ENCODE results near the gene DYNC2LI1.
"Not testable (repeated sequence)": the region's sequence is repeated elsewhere in the genome, so short reads cannot be mapped to it uniquely, and the experiment has no call there.

The DYNC2LI1 gene

DNA sequence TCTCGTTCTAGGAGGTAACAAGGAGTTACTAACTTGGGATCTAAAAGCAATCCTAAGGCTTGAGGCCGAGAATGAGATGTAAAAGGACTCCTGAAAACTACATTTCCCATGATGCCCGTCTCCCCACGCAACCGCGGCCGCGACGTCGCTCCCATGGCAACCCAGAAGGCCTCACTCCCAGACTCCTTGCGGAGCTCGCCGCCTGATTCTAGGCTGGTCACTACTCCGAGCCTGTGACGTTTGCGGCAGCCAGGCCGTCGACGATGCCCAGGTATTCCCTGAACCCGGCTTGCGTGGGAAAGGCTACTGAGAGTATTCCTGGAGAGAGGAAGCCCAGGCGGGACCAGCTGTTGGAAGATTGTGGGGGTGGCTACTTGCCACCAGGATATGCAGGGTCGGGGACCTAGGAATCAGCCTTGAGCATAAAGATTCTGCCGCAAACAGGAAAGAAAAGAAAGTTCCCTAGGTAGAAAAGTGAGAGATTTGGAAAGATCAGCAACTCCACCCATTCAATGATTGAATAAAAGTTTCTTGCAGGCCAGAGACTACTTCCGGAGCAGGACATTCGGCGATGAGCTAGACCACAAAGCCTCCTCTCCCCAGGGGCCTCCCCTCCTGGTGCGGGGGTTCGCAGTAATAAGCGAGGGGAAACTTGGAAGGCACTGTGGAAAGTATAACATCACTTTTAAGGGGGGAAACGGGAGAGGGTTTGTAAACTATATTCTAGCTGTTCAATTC, at the start of gene DYNC2LI1:
TSS of gene DYNC2LI1 (plus strand) at position 164 of the 738 bp plus-strand sequence. CDS start at position 264, 100 bp downstream.
- peak; percentile 78 for DNase-seq

DNA sequence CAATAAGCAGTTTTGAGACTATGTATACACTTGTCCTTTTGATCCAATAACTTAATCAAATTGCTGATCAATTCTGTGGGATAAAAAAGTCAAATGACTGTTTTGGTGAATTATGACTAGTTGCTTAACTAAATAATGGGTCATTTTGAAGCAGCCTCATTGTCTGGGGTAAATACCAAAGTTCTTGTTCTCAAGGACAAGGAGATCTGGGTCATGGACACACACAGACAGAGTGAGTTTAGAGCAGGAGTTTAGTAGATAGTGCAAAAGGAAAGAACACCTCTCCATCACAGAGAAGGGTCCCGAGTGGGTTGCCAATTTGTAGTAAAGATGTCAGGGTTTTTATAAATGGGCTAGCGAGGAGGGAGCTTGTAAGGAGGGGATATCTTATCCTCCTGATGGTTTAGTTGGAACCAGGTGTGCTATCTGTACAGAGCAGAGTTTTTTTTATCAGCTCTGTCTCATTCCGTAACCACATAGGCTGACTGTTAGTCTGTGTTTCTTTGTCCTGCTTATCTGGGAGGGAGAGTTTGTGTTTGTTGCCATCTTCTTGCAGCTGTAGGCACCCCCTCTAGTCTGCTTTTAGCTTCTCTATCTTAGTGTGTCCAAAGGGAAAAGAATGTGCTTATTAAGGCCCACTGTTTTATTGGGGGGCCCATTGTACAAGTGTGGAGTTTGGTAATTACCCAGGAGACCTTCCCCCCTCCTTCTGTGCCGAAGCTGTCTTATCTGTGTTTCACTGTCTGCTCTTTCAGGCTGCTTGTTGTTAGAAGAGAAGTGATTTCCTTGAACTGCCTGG, 48.9 kb upstream of the DYNC2LI1 start:
- no peak for DNase-seq

DNA sequence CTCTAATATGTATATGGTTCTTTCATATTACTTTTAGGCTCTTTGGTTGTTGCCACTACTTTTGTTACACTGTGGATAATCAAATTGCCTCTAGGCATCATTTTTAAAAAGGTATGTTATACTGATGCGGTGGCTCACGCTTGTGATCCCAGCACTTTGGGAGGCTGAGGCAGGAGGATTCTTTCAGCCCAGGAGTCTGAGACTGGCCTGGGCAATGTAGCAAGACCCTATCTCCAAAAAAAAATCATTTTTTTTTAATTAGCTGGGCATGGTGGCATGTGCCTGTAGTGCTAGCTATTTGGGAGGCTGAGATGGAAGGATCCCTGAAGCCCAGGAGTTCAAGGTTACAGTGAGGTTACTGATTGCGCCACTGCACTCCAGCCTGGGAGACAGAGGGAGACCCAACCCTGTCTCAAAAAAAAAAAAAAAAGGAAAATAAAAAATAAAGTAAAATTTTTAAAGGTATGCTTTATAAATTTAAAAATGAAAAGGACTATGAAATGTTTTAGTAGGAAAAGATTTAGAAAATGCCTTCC, 48.1 kb upstream of the DYNC2LI1 start:
- no peak for DNase-seq

DNA sequence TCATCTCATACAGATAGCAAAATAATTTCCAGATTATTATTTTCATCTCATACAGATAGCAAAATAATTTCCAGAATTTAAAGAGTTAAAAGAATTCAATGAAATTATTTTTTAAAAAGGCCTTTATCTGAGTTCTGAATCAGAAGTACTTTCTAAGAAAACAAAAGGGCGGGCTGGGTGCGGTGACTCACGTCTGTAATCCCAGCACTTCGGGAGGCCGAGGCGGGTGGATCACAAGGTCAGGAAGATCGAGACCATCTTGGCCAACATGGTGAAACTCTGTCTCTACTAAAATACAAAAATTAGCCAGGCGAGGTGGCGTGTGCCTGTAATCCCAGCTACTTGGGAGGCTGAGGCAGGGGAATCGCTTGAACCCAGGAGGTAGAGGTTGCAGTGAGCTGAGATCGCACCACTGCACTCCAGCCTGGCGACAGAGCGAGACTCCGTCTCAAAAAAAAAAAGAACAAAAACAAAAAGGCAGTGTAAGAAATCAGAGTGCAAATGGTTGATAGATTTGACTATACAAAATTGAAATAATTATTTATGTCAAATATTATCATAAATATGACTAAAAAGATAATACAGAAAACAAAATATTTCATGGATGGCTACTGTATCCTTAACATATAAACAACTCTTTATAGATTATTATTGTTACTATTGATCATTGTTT, 46.7 kb upstream of the DYNC2LI1 start:
- DNase-seq, result not testable (repeated sequence)

DNA sequence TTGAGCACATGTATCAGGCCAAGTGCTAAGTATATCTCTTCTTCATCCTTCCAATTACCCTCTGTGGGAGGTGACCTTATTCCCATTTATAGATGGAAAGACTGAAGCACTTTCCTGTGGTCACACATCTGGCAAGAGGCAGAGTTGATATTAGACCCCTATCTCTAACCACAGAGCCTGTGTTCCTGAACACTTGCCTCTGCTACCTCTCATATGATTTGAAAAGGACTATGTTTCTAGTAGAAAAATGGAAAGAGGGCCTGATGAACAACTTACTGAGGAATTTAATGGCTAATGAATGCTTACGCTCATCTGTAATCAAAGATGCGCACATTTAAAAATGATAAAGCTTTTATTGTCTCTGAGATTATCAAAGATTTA, 46.2 kb upstream of the DYNC2LI1 start:
- no peak for DNase-seq

DNA sequence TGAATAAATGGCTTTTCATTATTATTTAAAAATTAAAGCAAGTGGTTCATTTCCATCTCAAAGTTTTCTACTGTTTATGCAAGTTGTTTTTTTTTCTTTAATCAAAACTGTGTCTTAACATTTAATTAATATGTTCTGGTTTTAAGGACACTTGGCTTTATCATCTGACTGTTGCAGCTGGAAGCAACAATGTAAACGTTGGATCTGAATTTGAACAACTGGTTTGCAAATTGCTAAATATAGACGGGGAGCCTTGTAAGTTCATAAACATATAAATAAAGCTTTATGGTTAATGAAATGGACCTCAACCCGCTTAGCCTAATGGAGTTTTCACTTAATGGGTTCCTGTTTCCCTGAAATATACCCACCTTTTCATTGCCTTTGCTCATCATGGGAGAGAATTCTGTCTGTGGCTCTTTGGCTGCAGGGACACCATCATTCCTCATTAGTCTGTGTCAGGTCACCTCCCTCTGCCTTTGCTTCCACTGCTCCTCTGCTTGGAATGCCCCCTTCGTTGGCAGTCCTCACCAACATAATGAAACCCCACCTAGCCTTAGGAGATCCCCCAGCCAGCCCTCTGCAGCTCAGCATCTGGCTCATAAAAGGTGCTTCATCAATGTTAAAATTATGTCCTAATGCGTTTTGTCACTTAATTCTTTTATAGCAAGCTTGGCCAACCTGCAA, 44.2 kb upstream of the DYNC2LI1 start:
- no peak for DNase-seq

DNA sequence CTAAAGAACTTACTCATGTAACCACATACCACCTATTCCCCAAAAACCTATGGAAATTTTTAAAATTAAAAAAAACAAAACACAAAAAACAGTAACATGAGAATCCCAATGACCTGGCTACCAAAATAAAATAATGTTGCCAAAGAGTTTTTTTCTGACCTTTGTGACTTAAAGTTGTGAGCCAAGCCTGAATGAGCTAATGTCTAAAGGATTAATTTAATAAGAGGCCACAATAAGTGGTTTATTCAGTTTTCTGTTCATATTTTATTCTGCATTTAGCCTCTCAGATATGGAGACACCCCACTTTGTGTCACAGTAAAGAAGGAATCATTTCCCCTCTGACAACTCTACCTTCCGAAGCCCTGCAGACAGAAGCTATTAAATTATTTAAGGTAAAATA, 42.6 kb upstream of the DYNC2LI1 start:
- DNase-seq, result no peak

DNA sequence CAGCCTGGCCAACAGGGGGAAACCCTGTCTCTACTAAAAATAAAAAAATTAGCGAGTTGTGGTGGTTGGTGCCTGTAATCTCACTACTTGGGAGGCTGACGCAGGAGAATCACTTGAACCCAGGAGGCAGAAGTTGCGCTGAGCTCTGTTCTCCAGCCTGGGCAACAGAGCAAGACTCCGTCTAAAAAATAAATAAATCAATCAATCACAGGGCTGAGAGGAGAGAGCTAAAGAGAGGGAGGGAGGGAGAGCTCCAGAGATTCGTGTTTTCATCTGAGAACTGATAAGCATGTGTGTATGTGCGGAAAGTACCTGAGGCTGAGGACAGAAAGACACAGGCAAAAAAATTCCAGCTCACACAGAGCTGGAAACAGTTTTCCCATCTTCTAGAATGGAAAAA, 37.2 kb upstream of the DYNC2LI1 start:
- DNase-seq, result no peak

DNA sequence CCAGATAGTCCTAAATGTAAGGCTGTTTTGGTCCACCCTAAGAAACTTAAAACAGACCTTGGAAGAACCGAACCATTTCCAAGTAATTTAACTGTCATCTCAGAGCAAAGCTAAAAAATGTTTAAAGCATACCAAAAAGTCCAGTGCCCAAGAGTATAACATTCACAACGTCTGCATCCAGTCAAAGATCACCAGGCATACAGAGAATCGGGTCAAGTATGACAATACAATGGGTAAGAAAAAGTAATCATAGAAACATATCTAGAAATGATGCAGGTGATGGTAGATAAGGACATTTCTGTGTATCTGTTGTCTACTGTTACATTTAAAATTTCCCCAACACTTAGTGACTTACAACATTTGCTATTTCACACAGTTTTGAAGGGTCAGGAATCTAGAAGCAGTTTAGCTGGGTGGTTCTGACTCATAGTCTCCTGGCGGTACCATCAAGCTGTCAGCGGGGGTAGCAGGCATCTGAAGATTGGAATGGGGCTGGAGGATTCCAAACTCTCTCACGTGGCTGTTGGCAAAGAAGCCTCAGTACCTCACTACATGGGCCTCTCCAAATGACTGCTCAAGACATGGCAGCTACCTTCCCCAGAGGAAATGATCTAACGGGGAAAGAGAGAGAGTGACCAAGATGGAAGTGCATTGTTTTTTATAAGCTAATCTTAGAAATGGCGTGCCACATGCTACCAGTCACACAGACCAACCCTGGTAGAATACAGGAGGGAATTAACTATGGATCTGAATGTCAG, 36.6 kb upstream of the DYNC2LI1 start:
- no peak for DNase-seq

DNA sequence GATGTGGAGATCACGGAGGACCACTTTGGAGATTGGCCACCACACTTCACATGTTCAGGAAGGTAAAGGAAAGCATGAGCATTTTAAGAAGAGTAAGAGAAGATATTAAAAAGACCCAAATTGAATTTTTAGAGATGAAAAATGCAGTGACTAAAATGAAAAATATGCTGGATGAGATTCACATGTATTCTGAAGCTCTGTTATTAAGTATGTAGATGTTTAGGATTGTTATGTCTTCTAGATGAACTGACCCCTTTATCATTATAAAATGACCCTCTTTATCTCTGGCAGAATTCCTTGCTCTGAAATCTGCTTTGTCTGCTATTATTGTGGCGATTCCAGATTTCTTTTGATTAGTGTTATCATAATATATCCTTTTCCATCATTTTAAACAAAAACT, 36.0 kb upstream of the DYNC2LI1 start:
- no peak for DNase-seq

DNA sequence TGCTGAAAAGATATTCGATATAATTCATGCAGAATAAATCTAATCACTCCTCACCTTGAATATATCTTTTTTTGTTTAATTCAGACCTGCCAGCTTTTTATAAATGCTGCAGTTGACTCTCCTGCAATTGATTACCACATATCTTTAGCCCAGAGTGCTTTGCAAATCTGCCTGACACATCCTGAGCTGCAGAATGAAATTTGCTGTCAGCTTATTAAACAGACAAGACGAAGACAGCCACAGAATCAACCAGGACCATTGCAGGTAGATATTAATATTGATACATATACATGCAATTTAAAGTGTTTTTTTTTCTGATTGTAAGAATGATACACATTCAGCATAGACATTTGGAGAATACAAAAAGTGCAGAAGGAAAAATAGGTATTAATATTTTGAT, 35.6 kb upstream of the DYNC2LI1 start:
- DNase-seq, result no peak

DNA sequence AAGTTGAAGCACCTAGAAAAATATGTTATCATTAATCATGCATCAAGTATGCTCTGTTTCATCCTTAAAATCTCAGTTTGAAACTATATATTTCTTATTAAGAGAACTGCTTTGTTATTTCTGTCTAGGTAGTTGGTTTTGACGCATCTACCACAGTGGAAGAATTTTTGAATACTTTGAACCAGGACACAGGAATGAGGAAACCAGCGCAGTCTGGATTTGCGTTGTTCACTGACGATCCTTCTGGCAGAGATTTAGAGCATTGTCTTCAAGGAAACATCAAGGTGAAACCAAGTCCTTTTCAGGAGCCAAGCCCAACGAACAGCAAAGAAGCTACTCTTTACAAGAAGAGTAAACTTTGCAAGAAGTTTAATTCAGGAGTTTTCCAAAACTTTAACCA, 30.1 kb upstream of the DYNC2LI1 start:
- no peak for DNase-seq

DNA sequence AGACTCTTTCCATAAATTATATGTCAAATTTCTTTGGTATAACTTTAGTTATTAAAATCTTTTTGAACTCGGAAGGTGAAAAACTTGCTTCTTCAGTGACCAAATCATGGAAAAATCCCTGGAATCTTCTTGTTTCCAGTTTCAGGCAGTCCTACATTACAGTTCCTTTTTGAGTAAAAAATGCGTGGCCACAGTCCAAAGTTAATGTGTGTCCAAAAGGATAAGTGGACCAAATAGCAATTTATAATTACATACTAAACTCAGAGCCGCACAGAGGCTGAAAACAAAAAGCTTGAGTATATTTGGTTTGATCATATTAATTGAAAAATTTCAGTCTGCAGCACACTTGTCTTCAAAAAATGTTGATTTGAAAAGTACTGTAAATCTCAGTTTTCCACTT, 28.4 kb upstream of the DYNC2LI1 start:
- no peak for DNase-seq

DNA sequence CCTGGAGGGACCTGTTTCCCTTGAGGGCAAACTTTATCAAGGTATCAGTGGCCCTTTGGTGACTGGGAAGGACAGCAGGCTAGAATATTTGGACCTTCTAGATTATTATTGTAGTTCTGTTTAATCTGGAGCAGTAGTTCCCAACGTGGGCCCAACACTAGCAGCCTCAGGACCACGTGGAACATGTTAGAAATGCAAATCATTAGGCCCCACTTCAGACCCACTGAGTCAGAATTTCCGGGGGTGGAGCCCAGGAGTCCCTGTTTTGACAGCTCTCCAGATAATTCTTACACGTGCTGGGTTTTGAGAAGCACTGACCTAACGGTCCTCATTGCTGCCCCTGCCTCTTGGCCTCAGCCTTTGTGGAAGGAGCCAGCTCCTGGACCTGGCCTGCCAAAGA, 25.5 kb upstream of the DYNC2LI1 start:
- no peak for DNase-seq

DNA sequence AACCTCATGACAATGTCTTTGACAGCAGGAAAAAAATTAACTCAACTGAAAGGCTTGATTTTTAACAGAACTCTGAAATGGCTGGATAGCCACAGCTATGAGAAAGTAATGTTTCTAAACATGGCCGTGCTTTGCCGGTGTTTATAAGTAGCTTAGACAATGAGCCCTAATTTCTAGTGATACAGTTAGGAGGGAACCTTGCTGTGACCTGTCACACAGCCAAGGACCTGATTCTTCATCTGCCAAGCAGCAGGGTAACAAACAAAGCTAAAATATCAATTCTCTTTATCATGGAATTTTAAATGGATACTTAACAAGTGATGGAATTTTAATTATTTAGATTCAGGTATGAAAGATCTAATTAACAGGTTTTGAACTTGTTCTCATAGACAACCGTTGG, 24.3 kb upstream of the DYNC2LI1 start:
- no peak for DNase-seq

DNA sequence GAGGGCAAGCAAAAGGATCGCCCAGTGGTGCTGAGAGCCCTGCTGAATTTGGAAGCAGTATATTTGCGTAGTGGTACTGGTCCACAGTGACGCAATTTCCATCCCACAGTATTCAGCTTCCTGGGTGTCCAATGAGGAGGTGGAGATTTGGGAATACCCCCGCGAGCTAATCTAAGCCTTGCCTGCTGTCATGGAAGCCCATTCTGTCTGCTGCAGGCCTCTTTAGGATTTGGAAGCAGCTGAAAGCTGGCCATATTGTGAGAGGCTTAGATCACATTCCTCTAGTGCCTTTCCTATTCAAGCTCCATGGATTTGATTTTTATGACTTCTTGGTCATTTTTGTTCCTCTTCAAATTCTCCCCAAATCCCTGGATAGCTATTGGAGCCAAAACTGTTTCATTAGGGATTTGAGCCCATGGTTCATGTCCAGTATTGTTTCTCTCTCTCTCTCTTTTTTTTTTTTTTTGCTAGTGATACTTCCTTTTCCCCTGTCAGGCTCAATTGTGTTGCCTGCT, 22.3 kb upstream of the DYNC2LI1 start:
- no peak for DNase-seq

DNA sequence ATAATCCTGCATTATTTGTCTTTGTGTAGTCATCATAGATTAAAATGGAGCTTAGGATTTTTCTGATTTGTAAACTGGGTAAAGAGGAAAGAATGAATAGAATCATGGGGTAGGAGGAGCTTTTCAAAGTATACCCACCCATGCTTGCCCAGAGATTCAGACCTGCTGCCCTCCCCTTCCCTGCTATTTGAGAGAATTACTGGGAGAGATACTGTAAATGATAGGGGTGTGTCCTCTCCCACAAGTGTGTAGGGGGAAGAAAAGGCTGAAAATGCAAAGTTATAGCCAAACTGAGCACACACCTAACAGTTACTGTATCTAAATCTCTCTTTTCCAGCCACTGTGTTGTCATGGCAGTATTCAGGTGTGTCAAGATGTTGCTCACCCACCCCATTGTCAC, 21.5 kb upstream of the DYNC2LI1 start:
- no peak for DNase-seq

DNA sequence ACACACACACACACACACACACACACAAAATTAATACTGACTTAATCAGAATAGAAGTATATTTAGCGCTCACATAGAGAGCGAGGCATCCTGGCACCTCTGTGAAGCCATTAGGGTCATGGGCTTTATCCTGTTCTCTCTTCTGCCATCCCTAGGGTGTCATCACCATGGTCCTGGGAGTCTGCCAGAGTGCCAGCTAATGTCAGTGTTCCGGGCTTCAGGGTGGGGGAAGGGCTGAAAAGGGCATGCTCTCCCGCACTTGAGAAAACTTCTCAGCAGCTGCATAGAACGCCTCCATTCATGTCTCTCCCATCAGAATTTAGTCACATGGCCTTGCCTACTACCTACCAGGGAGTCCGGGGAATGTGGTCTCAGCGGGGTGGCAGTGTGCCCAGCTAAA, 19.7 kb upstream of the DYNC2LI1 start:
- no peak for DNase-seq

DNA sequence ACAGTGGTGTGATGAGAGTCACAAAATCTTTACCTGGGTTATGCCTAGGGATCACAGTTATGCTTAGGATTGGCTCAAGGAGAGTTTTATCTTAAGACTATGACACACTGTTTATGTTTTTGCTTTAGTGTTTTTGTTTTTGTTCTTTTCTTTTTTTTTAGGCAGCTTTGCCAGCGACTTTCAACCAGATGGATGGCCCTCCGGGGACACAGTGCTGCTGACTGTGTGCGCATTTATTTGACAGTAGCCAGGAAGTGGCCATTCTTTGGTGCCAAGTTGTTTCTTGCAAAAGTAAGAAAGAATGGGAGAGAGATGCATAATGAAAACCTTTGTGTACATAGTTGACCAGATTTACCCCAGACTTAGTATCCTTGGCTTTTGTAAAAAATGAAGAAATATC, 15.1 kb upstream of the DYNC2LI1 start:
- no peak for DNase-seq

DNA sequence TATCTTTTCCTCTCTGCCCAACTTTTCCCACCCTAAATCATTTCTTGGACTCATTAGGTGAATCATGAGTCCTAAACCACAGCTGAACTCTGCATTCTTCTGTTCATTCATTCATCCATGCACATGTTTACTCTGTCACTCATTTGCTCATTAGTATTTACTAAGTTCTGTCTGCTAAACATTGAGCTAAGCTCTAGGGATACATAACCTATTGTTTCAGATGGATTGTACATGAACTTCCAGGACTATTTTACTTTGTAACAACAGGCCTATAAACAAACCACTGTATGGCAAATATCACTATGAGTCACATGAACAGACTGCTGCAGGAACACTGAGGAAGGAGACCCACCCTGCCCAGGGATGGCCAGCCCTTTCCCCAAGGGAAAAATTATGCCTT, 14.6 kb upstream of the DYNC2LI1 start:
- no peak for DNase-seq

DNA sequence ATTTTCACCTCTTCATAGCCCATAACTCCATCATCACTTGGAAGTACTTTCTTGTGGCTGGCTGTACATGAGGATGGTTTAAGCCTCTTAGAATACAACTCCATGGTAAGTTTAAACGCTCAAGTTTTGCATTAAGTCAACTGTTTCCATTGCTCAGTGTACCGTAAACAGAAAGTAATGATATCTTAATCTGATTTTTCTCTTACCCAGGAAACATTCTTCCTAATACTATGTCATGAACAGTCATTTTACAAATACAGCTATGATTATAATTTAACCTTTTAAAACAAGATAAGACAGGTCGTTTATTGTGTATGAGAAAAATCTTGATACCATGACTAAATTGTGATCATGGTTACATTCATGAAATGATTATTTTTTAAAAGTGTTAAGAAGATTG, 11.6 kb upstream of the DYNC2LI1 start:
- DNase-seq, result no peak

DNA sequence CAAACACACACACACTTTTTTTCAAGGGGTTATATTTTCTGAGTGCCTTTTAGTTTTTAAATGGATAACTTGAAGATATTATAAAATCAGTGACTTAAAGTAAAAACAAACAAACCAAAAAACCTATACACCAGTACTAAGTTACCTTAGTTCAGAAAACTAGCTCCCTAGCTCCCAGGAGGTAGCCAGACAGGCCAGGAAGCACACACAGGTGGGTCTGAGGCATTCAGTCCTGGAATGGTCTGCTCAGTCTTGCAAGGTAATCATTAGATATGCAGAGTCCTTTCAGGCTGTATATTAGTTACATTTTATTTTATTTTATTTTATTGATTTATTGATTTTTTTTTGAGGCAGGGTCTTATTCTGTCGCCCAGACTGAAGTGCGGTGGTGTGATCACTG, 10.7 kb upstream of the DYNC2LI1 start:
- no peak for DNase-seq

Data from CD4-positive, alpha-beta T cell treated with Interleukin-6 for 4 hours (primary cell).